KMS-11 (cell line): ENCODE measurements around the gene GFER.

Experiments
- H2AFZ ChIP-seq: fragments of 200-600 bp; sonication (generic); 2 replicates; pipeline ENCODE4 v1.6.1; 2016; ENCODE audit warnings: antibody characterized with exemption, mixed run types, low read depth
- H3K27ac ChIP-seq: fragments of 200-600 bp; sonication (generic); 2 replicates; pipeline ENCODE4 v1.6.1; 2016; ENCODE audit warnings: mild to moderate bottlenecking, mixed run types
- H3K27me3 ChIP-seq: fragments of 200-600 bp; sonication (generic); 2 replicates; pipeline ENCODE4 v1.6.1; 2017; ENCODE audit warnings: mild to moderate bottlenecking, low read depth, mixed run types, moderate library complexity; ENCODE audit not compliant: insufficient read depth
- H3K36me3 ChIP-seq: fragments of 200-600 bp; sonication (generic); 2 replicates; pipeline ENCODE4 v1.6.1; 2017; ENCODE audit warnings: mild to moderate bottlenecking, mixed run types; ENCODE audit not compliant: insufficient read depth
- H3K4me1 ChIP-seq: fragments of 200-600 bp; sonication (generic); 2 replicates; pipeline ENCODE4 v1.6.1; 2016; ENCODE audit warnings: mild to moderate bottlenecking, low read depth, mixed run types; ENCODE audit not compliant: poor library complexity, severe bottlenecking
- H3K4me2 ChIP-seq: fragments of 200-600 bp; sonication (generic); 2 replicates; pipeline ENCODE4 v1.7.0; 2016; ENCODE audit warnings: mild to moderate bottlenecking, mixed run types
- H3K4me3 ChIP-seq: fragments of 200-600 bp; sonication (generic); IDR thresholded peaks from 2 replicates; pipeline ENCODE4 v1.6.1; 2017; ENCODE audit warnings: low read depth, low read length, mixed read lengths; ENCODE audit not compliant: insufficient read depth
- H3K79me2 ChIP-seq: fragments of 200-600 bp; sonication (generic); 2 replicates; pipeline ENCODE4 v1.6.1; 2016; ENCODE audit warnings: low read depth, mixed run types; ENCODE audit not compliant: insufficient read depth
- H3K9ac ChIP-seq: fragments of 200-600 bp; sonication (generic); 2 replicates; pipeline ENCODE4 v1.6.1; 2016; ENCODE audit warnings: mild to moderate bottlenecking, mixed run types
- H4K20me1 ChIP-seq: fragments of 200-600 bp; sonication (generic); 2 replicates; pipeline ENCODE4 v1.6.1; 2016; ENCODE audit warnings: mild to moderate bottlenecking, mixed run types; ENCODE audit not compliant: insufficient read depth
- TF ChIP-seq, protein P1 (sequence below): fragments of 200-600 bp; sonication (generic); conservative IDR thresholded peaks from 2 replicates; pipeline ENCODE4 v1.6.1; 2017; ENCODE audit warnings: low read depth, mild to moderate bottlenecking, antibody characterized with exemption, low read length, moderate library complexity, mixed read lengths

GFER gene

DNA sequence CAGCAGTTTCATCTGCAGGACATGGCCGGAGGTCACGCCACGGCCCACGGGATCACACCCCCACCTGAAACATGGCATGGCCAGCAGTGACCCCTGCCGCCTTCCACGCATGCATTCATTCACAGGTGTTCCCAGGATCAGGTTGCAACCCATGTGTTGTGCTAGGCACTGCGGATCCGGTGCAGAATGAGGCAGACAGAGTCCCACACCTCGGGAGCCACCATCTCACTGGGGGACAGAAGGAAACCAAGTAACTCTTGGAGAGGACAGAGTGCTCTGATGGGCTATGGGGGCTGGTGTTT is 36.7 kb upstream of the GFER start:
- Histone ChIP-seq H3K36me3 (no peaks in the 10 kb centered on the region), H3K4me3 (no peak overlapping the region), H3K27me3 (peaks cover 3% of the 10 kb centered on the region; the same call in 1 of the 2 replicates), H2AFZ (no peak overlapping the region), H4K20me1 (no peaks in the 10 kb centered on the region), H3K27ac (no peak overlapping the region), H3K4me2 (no peak overlapping the region), H3K79me2 (no peaks in the 10 kb centered on the region), H3K9ac (no peak overlapping the region), H3K4me1 (peaks cover 9% of the 10 kb centered on the region)
- TF ChIP-seq, protein P1, sequence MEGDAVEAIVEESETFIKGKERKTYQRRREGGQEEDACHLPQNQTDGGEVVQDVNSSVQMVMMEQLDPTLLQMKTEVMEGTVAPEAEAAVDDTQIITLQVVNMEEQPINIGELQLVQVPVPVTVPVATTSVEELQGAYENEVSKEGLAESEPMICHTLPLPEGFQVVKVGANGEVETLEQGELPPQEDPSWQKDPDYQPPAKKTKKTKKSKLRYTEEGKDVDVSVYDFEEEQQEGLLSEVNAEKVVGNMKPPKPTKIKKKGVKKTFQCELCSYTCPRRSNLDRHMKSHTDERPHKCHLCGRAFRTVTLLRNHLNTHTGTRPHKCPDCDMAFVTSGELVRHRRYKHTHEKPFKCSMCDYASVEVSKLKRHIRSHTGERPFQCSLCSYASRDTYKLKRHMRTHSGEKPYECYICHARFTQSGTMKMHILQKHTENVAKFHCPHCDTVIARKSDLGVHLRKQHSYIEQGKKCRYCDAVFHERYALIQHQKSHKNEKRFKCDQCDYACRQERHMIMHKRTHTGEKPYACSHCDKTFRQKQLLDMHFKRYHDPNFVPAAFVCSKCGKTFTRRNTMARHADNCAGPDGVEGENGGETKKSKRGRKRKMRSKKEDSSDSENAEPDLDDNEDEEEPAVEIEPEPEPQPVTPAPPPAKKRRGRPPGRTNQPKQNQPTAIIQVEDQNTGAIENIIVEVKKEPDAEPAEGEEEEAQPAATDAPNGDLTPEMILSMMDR = no peak

DNA sequence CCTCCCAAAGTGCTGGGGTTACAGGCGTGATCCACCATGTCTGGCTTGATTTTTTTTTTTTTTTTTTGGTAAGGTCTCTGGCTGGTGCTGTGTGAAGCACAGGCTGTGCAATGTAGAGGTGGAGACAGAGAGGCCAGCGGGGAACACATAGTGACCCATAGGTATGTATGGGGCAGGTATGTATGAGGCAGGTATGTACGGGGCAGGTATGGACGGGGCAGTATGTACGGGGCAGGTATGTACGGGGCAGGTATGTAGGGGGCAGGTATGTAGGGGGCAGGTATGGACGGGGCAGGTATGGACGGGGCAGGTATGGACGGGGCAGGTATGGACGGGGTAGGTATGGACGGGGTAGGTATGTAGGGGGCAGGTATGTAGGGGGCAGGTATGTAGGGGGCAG is 34.5 kb upstream of the GFER start:
- no peaks in the 10 kb centered on the region for H4K20me1 ChIP-seq
- peaks cover 12% of the 10 kb centered on the region; the same call in 1 of the 2 replicates for H3K27me3 ChIP-seq
- TF ChIP-seq, protein P1 = no peak
- H3K27ac ChIP-seq = no peak overlapping the region
- no peak overlapping the region for H3K4me3 ChIP-seq
- no peak overlapping the region for H3K4me2 ChIP-seq
- H3K36me3 ChIP-seq = no peaks in the 10 kb centered on the region
- no peak overlapping the region for H2AFZ ChIP-seq
- no peaks in the 10 kb centered on the region for H3K79me2 ChIP-seq
- H3K4me1 ChIP-seq = no peaks in the 10 kb centered on the region
- H3K9ac ChIP-seq = no peak overlapping the region

DNA sequence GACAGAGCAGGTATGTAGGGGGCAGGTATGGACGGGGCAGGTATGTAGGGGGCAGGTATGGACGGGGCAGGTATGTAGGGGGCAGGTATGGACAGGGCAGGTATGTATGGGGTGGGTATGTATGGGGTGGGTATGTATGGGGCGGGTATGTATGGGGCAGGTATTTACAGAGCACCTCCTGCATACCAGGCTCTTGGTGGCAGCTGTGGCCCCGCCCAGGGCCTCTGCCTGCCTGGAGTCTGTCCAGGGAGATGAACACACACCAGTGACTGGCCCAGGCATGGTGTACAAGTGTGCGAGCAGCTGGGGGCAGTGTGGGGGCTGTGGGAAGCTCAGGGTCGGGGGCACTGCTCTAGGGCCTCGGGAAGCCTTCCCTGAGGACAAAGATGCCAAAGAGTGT is 33.9 kb upstream of the GFER start:
- H2AFZ ChIP-seq = no peak overlapping the region
- H3K27ac ChIP-seq = no peak overlapping the region
- H3K79me2 ChIP-seq = no peaks in the 10 kb centered on the region
- H3K36me3 ChIP-seq = no peaks in the 10 kb centered on the region
- H3K4me2 ChIP-seq = no peak overlapping the region
- no peak overlapping the region for H3K4me3 ChIP-seq
- TF ChIP-seq, protein P1 = no peak
- no peaks in the 10 kb centered on the region for H3K4me1 ChIP-seq
- H3K9ac ChIP-seq = no peak overlapping the region
- no peaks in the 10 kb centered on the region for H4K20me1 ChIP-seq
- peaks cover 17% of the 10 kb centered on the region; the same call in 1 of the 2 replicates for H3K27me3 ChIP-seq

DNA sequence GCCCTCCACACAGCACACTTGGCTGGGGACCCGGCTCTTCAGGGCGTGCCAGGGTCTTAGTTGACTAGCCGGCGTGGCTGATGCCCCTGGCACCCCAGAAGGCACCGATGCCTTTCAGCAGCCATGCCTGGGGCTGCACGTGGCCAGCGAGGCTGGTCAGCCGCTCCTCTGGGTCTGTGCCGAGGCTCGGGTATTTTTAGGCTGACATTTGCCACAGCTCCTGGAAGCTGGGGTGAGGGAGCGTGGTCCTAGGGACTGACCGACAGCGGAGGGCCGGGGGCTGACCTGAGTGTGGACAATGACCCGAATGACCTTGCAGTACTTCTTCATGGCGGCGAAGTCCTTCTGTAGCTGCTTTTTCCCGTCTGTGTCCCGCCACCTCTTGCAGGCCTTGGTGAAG is 33.4 kb upstream of the GFER start:
- Histone ChIP-seq H3K27ac (no peak overlapping the region), H3K4me1 (no peaks in the 10 kb centered on the region), H2AFZ (no peak overlapping the region), H3K9ac (no peak overlapping the region), H4K20me1 (no peaks in the 10 kb centered on the region), H3K4me3 (no peak overlapping the region), H3K79me2 (no peaks in the 10 kb centered on the region), H3K27me3 (peaks cover 20% of the 10 kb centered on the region; the same call in 1 of the 2 replicates), H3K4me2 (no peak overlapping the region), H3K36me3 (no peaks in the 10 kb centered on the region)
- TF ChIP-seq, protein P1 = no peak
